GM23248 (cell line): ENCODE measurements around the gene RALGAPB.

ENCODE experiments used
- EZH2 ChIP-seq: fragments of 200-600 bp; sonication (generic); IDR thresholded peaks from 2 replicates; pipeline ENCODE4 v1.6.1; 2018; ENCODE audit warnings: antibody characterized with exemption, mild to moderate bottlenecking; ENCODE audit not compliant: insufficient read depth, poor library complexity, severe bottlenecking
- EZH2phosphoT487 ChIP-seq: fragments of 200-600 bp; sonication (generic); IDR thresholded peaks from 2 replicates; pipeline ENCODE4 v1.6.1; 2018; ENCODE audit warnings: antibody characterized with exemption, moderate library complexity, mild to moderate bottlenecking, low read depth; ENCODE audit not compliant: insufficient read depth

- TF ChIP-seq EZH2 (no peak), EZH2phosphoT487 (no peak)
Observed at GRCh38 chr20:38600057-38600456, 127.4 kb downstream of the RALGAPB start.
